ENCODE measurements around the gene PHLDA3.

Gene PHLDA3

GRCh38 chr1:201510734-201511133, 41.7 kb upstream of the PHLDA3 start:
- no peak for DNase-seq
- Histone ChIP-seq H3K27me3 (replicated peaks) (no peaks in the 10 kb centered on the region), H3K27ac (no peak overlapping the region), H3K4me3 (ENCODE audit: low read depth, low read length) (no peak overlapping the region), H3K36me3 (replicated peaks) (peaks cover under 1% of the 10 kb centered on the region)
- TF ChIP-seq CTCF (IDR thresholded peaks at IDR 0.05; ENCODE audit: low read depth, low read length, missing control alignments) = no peak
- in situ Hi-C loops (cut with HindIII; ENCODE audit: low pct_ligation_motif_present, low sequenced_read_pairs) = loop anchor here (10.0 kb wide), 1 partner anchor 76 kb away; no protein-coding TSS in a partner anchor

GRCh38 chr1:201509601-201510374, 40.8 kb upstream of the PHLDA3 start:
- no peak for DNase-seq
- Histone ChIP-seq H3K27me3 (replicated peaks) (no peaks in the 10 kb centered on the region), H3K36me3 (replicated peaks) (peaks cover 6% of the 10 kb centered on the region), H3K27ac (no peak overlapping the region), H3K4me3 (ENCODE audit: low read depth, low read length) (no peak overlapping the region)
- in situ Hi-C loops (cut with HindIII; ENCODE audit: low pct_ligation_motif_present, low sequenced_read_pairs) = loop anchor here (10.0 kb wide), 1 partner anchor 75 kb away; no protein-coding TSS in a partner anchor
- no peak for TF ChIP-seq CTCF (IDR thresholded peaks at IDR 0.05; ENCODE audit: low read depth, low read length, missing control alignments)

GRCh38 chr1:201508809-201509208, 39.8 kb upstream of the PHLDA3 start:
- in situ Hi-C loops (cut with HindIII; ENCODE audit: low pct_ligation_motif_present, low sequenced_read_pairs) = no loop called here
- DNase-seq = no peak
- H3K36me3 ChIP-seq (replicated peaks) = peaks cover 6% of the 10 kb centered on the region
- H3K27ac ChIP-seq = no peak overlapping the region
- no peak overlapping the region for H3K4me3 ChIP-seq (ENCODE audit: low read depth, low read length)
- no peaks in the 10 kb centered on the region for H3K27me3 ChIP-seq (replicated peaks)
- TF ChIP-seq CTCF (IDR thresholded peaks at IDR 0.05; ENCODE audit: low read depth, low read length, missing control alignments) = no peak

- H3K27me3 ChIP-seq (replicated peaks) = no peaks in the 10 kb centered on the region
- DNase-seq = no peak
- peaks cover 14% of the 10 kb centered on the region for H3K36me3 ChIP-seq (replicated peaks)
- H3K4me3 ChIP-seq (ENCODE audit: low read depth, low read length) = peak overlapping the region; percentile 84
- TF ChIP-seq CTCF (IDR thresholded peaks at IDR 0.05; ENCODE audit: low read depth, low read length, missing control alignments) = no peak
- peak overlapping the region; percentile 98 for H3K27ac ChIP-seq
- in situ Hi-C loops (cut with HindIII; ENCODE audit: low pct_ligation_motif_present, low sequenced_read_pairs) = no loop called here
Observed at GRCh38 chr1:201507360-201507675, 38.3 kb upstream of the PHLDA3 start.

- peaks cover 18% of the 10 kb centered on the region for H3K36me3 ChIP-seq (replicated peaks)
- no peak for TF ChIP-seq CTCF (IDR thresholded peaks at IDR 0.05; ENCODE audit: low read depth, low read length, missing control alignments)
- DNase-seq = peak; percentile 79
- in situ Hi-C loops (cut with HindIII; ENCODE audit: low pct_ligation_motif_present, low sequenced_read_pairs) = no loop called here
- peak within 1 kb of the TSS; percentile 98 for H3K27ac ChIP-seq
- H3K27me3 ChIP-seq (replicated peaks) = no peaks in the 10 kb centered on the region
- H3K4me3 ChIP-seq (ENCODE audit: low read depth, low read length) = peak within 1 kb of the TSS; percentile 84
Observed at GRCh38 chr1:201506557-201507359, 37.8 kb upstream of the PHLDA3 start, which contains the start of gene CSRP1. Gene CSRP1, minus strand, starts transcription at chr1:201507123. Its CDS starts 10,820 bp downstream, at chr1:201496303.
